K562 (cell line): ENCODE measurements around the gene MDC1. TPM values are rescaled to one million over a fixed set of nuclear protein-coding genes. Genes with fewer than 3 reads are reported as not detected.

Source experiments
- ARID1B ChIP-seq: fragments of 450-650 bp; IDR thresholded peaks from 2 replicates; pipeline ENCODE4 v1.6.1; 2016; ENCODE audit warnings: antibody characterized with exemption, mild to moderate bottlenecking, inconsistent platforms
- CHCHD3 ChIP-seq: fragments of 250-450 bp; sonication (Bioruptor Pico); IDR thresholded peaks from 2 replicates; pipeline ENCODE4 v2.1.2; 2022; ENCODE audit warnings: mild to moderate bottlenecking
- CHD4 ChIP-seq: fragments of 200-600 bp; sonication (generic); IDR thresholded peaks from 3 replicates; pipeline ENCODE4 v1.6.1; 2012; ENCODE audit warnings: low read depth, mild to moderate bottlenecking, mixed read lengths, low read length, inconsistent platforms; ENCODE audit not compliant: insufficient read depth, insufficient replicate concordance, poor library complexity, severe bottlenecking
- EP400 ChIP-seq: fragments of 450-650 bp; IDR thresholded peaks from 2 replicates; pipeline ENCODE4 v1.6.1; 2017; ENCODE audit warnings: antibody characterized with exemption, mild to moderate bottlenecking, moderate library complexity
- HCFC1 ChIP-seq: IDR thresholded peaks from 2 replicates; pipeline ENCODE4 v1.6.1; 2012; ENCODE audit warnings: low read depth, low read length, improper control_type of control experiment
- HNRNPH1 ChIP-seq: fragments of 200-400 bp; formaldehyde crosslinking; optimal IDR thresholded peaks from 2 replicates; pipeline ENCODE3; 2017; ENCODE audit warnings: low read depth, mild to moderate bottlenecking, low read length, moderate library complexity
- NEUROD1 ChIP-seq: fragments of 150-350 bp; IDR thresholded peaks from 2 replicates; pipeline ENCODE4 v1.6.1; 2014; ENCODE audit warnings: borderline replicate concordance, low read length, low read depth; ENCODE audit not compliant: partially characterized antibody
- NR1H2 ChIP-seq: sonication (generic); formaldehyde crosslinking; IDR thresholded peaks from 2 replicates; pipeline ENCODE4 v1.4.0; 2020; ENCODE audit warnings: mild to moderate bottlenecking, missing genetic modification reagents
- PHB2 ChIP-seq: fragments of 450-650 bp; IDR thresholded peaks from 2 replicates; pipeline ENCODE4 v1.6.1; 2017; ENCODE audit warnings: low read depth
- TAF15 ChIP-seq: fragments of 200-400 bp; formaldehyde crosslinking; IDR thresholded peaks from 2 replicates; pipeline ENCODE4 v1.6.1; 2017; ENCODE audit warnings: mild to moderate bottlenecking, low read depth, low read length, moderate library complexity
- TEAD4 ChIP-seq, 2 experiments: sonication (generic) in 1 of 2; formaldehyde crosslinking in 1 of 2; IDR thresholded peaks; 2 replicates each; pipeline versions ENCODE4 v1.6.1 to v1.8.0; 2012 to 2022; ENCODE audit warnings: borderline replicate concordance in 1 of 2, inconsistent platforms in 1 of 2, low read length in 1 of 2, mild to moderate bottlenecking in 1 of 2, missing genetic modification reagents in 1 of 2
- ZNF165 ChIP-seq: fragments of 250-450 bp; sonication (Bioruptor Pico); IDR thresholded peaks from 2 replicates; pipeline ENCODE4 v1.4.0; 2020; ENCODE audit warnings: borderline replicate concordance
- ZNF232 ChIP-seq: sonication (generic); formaldehyde crosslinking; IDR thresholded peaks from 2 replicates; pipeline ENCODE4 v1.8.0; 2022; ENCODE audit warnings: mild to moderate bottlenecking, missing genetic modification reagents
- ZNF57 ChIP-seq: fragments of 450-650 bp; formaldehyde crosslinking; IDR thresholded peaks from 2 replicates; pipeline ENCODE4 v1.4.0; 2020; ENCODE audit warnings: mild to moderate bottlenecking, moderate library complexity
- ZNF717 ChIP-seq: fragments of 250-450 bp; sonication (Bioruptor Pico); IDR thresholded peaks from 2 replicates; pipeline ENCODE4 v1.5.0; 2021
- ZNF75A ChIP-seq: fragments of 450-650 bp; formaldehyde crosslinking; IDR thresholded peaks from 2 replicates; pipeline ENCODE4 v1.4.0; 2020; ENCODE audit warnings: mild to moderate bottlenecking
- polyA plus RNA-seq, 8 experiments: library from polyadenylated mRNA; depleted of rRNA in 4 of 8; stranded (reverse) in 5 of 8; unstranded in 3 of 8; fragments of >200 nt; fragmentation: Nextera tagmentation in 2 of 8; fragmentation: Illumina TruSeq in 1 of 8; extraction: Ambion mirVana in 2 of 8; extraction: Trizol in 1 of 8; gene quantifications; 2 replicates each; pipeline versions ENCODE4 v1.2.1 to v1.2.3, GENCODE V29; 2011 to 2014; ENCODE audit warnings: inconsistent platforms in 1 of 8, missing spikeins in 1 of 8
- total RNA-seq, 7 experiments: library from RNA; depleted of rRNA in 6 of 7; stranded (reverse); fragments of >200 nt in 6 of 7; fragmentation: Illumina TruSeq in 2 of 7; extraction: Trizol in 2 of 7; gene quantifications; 2 replicates each; pipeline versions ENCODE4 v1.2.1 to v1.2.3, GENCODE V29; 2011 to 2021; ENCODE audit warnings: low replicate concordance in 1 of 7
- TF ChIP-seq, protein P1 (sequence below), 2 experiments: fragments of 150-350 bp in 1 of 2; IDR thresholded peaks; 2 replicates each; pipeline ENCODE4 v1.6.1; 2012 to 2016; ENCODE audit warnings: low read depth in 2 of 2, low read length in 2 of 2, mild to moderate bottlenecking in 1 of 2, moderate library complexity in 1 of 2
- TF ChIP-seq, protein P2 (sequence below): fragments of 200-800 bp; sonication (Bioruptor generic); IDR thresholded peaks from 2 replicates; pipeline ENCODE4 v1.6.1; 2017; ENCODE audit warnings: missing genetic modification characterization, missing compliant biosample characterization
- TF ChIP-seq, protein P3 (sequence below): fragments of 450-650 bp; IDR thresholded peaks from 2 replicates; pipeline ENCODE4 v1.7.0; 2016; ENCODE audit warnings: borderline replicate concordance

The MDC1 gene
- total and polyA plus RNA-seq, 9 of the 15 experiments (the other 6 are each of a cell fraction or from before 2014, with no cell fraction given) = 8.2 to 114 (median 20.0) TPM

DNA sequence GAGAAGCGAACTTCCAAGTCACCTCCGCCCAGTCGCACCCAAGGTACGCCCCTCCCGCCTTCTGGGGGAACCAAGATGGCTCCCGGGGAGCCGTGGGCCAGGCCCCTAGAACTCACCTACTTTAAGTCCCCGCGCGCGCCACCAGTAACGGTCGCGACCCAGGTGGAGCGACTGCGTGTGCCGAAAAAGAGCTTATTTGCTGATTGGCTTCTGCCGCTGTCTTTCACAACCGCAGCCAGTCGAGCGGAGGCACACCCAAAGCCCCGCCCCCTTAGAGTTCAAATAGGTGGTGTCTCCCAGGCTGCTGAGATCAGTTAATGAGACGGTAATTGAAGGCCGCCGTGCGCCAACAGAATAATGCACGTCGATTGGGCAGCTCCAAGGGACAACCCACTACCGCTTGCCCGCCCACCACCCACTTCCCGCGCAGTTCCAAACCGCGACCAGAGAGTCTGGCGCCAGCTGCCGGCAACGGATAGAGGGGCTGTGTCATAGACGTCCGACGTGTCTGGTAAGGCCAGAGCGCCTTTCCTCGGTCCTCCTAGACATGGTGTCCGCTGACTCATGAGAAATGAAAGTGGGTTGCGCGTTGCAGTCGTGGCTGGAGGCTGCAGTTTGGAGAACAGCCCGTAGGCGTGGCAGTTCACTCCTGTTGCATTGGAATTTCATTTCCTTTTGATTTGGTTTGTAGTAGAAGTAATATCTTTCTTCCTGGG, at the start of gene MDC1 (continued):
- TF ChIP-seq HNRNPH1 (no peak), ZNF75A (no peak; the same call in 1 of the 2 replicates), CHD4 (no peak), EP400 (peak; percentile 100), ARID1B (peak; percentile 55), ZNF57 (CRISPR knock-in tag) (no peak), ZNF165 (no peak), NR1H2 (peak; percentile 69; the same call in 1 of the 2 replicates), ZNF717 (CRISPR knock-in tag) (no peak), NEUROD1 (peak; percentile 83), CHCHD3 (peak; percentile 87; the same call in 1 of the 2 replicates), TAF15 (no peak), PHB2 (no peak), HCFC1 (peak; percentile 87), ZNF232 (no peak), TEAD4 (IDR thresholded peaks at IDR 0.05; ENCODE audit: low read length) (peak; percentile 66), TEAD4 (CRISPR knock-in tag; IDR thresholded peaks at IDR 0.05; ENCODE audit: borderline replicate concordance) (no peak)
- TF ChIP-seq, protein P1, sequence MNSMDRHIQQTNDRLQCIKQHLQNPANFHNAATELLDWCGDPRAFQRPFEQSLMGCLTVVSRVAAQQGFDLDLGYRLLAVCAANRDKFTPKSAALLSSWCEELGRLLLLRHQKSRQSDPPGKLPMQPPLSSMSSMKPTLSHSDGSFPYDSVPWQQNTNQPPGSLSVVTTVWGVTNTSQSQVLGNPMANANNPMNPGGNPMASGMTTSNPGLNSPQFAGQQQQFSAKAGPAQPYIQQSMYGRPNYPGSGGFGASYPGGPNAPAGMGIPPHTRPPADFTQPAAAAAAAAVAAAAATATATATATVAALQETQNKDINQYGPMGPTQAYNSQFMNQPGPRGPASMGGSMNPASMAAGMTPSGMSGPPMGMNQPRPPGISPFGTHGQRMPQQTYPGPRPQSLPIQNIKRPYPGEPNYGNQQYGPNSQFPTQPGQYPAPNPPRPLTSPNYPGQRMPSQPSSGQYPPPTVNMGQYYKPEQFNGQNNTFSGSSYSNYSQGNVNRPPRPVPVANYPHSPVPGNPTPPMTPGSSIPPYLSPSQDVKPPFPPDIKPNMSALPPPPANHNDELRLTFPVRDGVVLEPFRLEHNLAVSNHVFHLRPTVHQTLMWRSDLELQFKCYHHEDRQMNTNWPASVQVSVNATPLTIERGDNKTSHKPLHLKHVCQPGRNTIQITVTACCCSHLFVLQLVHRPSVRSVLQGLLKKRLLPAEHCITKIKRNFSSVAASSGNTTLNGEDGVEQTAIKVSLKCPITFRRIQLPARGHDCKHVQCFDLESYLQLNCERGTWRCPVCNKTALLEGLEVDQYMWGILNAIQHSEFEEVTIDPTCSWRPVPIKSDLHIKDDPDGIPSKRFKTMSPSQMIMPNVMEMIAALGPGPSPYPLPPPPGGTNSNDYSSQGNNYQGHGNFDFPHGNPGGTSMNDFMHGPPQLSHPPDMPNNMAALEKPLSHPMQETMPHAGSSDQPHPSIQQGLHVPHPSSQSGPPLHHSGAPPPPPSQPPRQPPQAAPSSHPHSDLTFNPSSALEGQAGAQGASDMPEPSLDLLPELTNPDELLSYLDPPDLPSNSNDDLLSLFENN (IDR thresholded peaks at IDR 0.05; ENCODE audit: low read depth in 2 of 2, low read length in 2 of 2) = peak in 1 of 2 experiments; percentile 47; a peak in 2 of 4 replicates
- TF ChIP-seq, protein P2, sequence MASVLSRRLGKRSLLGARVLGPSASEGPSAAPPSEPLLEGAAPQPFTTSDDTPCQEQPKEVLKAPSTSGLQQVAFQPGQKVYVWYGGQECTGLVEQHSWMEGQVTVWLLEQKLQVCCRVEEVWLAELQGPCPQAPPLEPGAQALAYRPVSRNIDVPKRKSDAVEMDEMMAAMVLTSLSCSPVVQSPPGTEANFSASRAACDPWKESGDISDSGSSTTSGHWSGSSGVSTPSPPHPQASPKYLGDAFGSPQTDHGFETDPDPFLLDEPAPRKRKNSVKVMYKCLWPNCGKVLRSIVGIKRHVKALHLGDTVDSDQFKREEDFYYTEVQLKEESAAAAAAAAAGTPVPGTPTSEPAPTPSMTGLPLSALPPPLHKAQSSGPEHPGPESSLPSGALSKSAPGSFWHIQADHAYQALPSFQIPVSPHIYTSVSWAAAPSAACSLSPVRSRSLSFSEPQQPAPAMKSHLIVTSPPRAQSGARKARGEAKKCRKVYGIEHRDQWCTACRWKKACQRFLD (CRISPR knock-in tag) = peak; percentile 96
- TF ChIP-seq, protein P3, sequence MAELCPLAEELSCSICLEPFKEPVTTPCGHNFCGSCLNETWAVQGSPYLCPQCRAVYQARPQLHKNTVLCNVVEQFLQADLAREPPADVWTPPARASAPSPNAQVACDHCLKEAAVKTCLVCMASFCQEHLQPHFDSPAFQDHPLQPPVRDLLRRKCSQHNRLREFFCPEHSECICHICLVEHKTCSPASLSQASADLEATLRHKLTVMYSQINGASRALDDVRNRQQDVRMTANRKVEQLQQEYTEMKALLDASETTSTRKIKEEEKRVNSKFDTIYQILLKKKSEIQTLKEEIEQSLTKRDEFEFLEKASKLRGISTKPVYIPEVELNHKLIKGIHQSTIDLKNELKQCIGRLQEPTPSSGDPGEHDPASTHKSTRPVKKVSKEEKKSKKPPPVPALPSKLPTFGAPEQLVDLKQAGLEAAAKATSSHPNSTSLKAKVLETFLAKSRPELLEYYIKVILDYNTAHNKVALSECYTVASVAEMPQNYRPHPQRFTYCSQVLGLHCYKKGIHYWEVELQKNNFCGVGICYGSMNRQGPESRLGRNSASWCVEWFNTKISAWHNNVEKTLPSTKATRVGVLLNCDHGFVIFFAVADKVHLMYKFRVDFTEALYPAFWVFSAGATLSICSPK = no peak
